Right lobe of liver (tissue), 4 donors: ENCODE data around the gene GVQW3.

ENCODE experiments used
- POLR2A ChIP-seq: fragments of 450-650 bp; IDR thresholded peaks from one replicate; pipeline ENCODE4 v1.6.1; 2017; ENCODE audit warnings: antibody characterized with exemption, mild to moderate bottlenecking
- TF ChIP-seq, protein P1 (sequence below), 4 donors: fragments of 200-600 bp in 3 of 4; fragments of 450-650 bp in 1 of 4; IDR thresholded peaks; one replicate each; pipeline versions ENCODE4 v1.5.1 to v1.8.0; 2016 to 2022; ENCODE audit warnings: antibody characterized with exemption in 4 of 4, mild to moderate bottlenecking in 2 of 4
- donor health status: DM: no; HTN: no; CAD: no.
- donor health status: DM: no; HTN: no; CAD: no.
- donor health status: DM: no; HTN: yes; CAD: no.

DNA sequence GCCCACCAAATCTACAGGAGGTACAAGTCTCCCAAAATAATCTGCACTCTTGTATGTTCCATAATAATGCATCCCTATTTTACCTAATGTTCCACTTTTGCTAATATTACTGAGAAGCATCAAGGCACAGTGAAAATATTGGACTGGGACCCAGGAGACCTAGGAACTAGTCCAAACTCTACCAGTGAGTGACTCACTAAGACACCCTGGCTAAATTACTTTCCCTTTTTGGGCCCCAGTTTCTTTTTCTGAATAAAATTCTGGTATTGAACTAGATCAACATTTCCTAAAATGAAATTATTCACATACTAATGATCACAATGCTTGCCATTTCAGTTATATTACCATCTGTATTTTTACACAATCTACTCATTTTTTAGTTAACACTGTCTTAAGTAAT lies 19.7 kb upstream of the GVQW3 start:
- TF ChIP-seq, protein P1, sequence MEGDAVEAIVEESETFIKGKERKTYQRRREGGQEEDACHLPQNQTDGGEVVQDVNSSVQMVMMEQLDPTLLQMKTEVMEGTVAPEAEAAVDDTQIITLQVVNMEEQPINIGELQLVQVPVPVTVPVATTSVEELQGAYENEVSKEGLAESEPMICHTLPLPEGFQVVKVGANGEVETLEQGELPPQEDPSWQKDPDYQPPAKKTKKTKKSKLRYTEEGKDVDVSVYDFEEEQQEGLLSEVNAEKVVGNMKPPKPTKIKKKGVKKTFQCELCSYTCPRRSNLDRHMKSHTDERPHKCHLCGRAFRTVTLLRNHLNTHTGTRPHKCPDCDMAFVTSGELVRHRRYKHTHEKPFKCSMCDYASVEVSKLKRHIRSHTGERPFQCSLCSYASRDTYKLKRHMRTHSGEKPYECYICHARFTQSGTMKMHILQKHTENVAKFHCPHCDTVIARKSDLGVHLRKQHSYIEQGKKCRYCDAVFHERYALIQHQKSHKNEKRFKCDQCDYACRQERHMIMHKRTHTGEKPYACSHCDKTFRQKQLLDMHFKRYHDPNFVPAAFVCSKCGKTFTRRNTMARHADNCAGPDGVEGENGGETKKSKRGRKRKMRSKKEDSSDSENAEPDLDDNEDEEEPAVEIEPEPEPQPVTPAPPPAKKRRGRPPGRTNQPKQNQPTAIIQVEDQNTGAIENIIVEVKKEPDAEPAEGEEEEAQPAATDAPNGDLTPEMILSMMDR (IDR thresholded peaks at IDR 0.05): no peak
- no peak for TF ChIP-seq POLR2A
